K562 treated with DMSO at 1 percent for 48 hours (cell line): Measurements from ENCODE around the gene KCND2. TPM values are rescaled to one million over a fixed set of nuclear protein-coding genes. Genes with fewer than 3 reads are reported as not detected.

ENCODE experiments used
- total RNA-seq: library from RNA; unstranded; fragments of 300-600 nt; gene quantifications from 2 replicates; pipeline ENCODE4 v1.2.3, GENCODE V29; 2022; ENCODE audit warnings: low replicate concordance; ENCODE audit errors: extremely low read depth

KCND2 gene
- total RNA-seq = not detected in 2 replicates

GRCh38 chr7:120272701-120273475, at the start of gene KCND2:
KCND2 (plus strand) TSS chr7:120273175.

